H9 (cell line): ENCODE results near the gene KIF9. TPM values are rescaled to one million over a fixed set of nuclear protein-coding genes. Genes with fewer than 3 reads are reported as not detected.

Experiments used
- DNase-seq: peaks from one replicate; pipeline ENCODE4 v3.0.0-alpha.2; 2017
- H2AFZ ChIP-seq: one replicate; pipeline ENCODE4 v1.6.1; 2013; ENCODE audit warnings: mild to moderate bottlenecking, low read length, control low read depth, moderate library complexity
- H2AK5ac ChIP-seq: 2 replicates; pipeline ENCODE4 v1.6.1; 2013; ENCODE audit warnings: low read length, control low read depth, mixed read lengths; ENCODE audit not compliant: insufficient read length
- H2BK120ac ChIP-seq: one replicate; pipeline ENCODE4 v1.6.1; 2013; ENCODE audit warnings: low read depth, mild to moderate bottlenecking, low read length, control low read depth, inconsistent platforms; ENCODE audit not compliant: poor library complexity, severe bottlenecking
- H2BK12ac ChIP-seq: 2 replicates; pipeline ENCODE4 v1.6.1; 2013; ENCODE audit warnings: low read length, control low read depth, mixed read lengths, low read depth; ENCODE audit not compliant: insufficient read length
- H2BK15ac ChIP-seq: 2 replicates; pipeline ENCODE4 v1.6.1; 2013; ENCODE audit warnings: low read depth, low read length, control low read depth
- H2BK20ac ChIP-seq: one replicate; pipeline ENCODE4 v1.6.1; 2013; ENCODE audit warnings: low read depth, mild to moderate bottlenecking, low read length, control low read depth, inconsistent platforms; ENCODE audit not compliant: poor library complexity, severe bottlenecking
- H2BK5ac ChIP-seq: 2 replicates; pipeline ENCODE4 v1.6.1; 2013; ENCODE audit warnings: low read length, control low read depth, mixed read lengths; ENCODE audit not compliant: insufficient read length
- H3K14ac ChIP-seq: 2 replicates; pipeline ENCODE4 v1.6.1; 2013; ENCODE audit warnings: low read length, control low read depth; ENCODE audit not compliant: insufficient read depth
- H3K18ac ChIP-seq: 2 replicates; pipeline ENCODE4 v1.6.1; 2013; ENCODE audit warnings: low read depth, mild to moderate bottlenecking, mixed read lengths, low read length, control low read depth; ENCODE audit not compliant: insufficient read length
- H3K23ac ChIP-seq: 2 replicates; pipeline ENCODE4 v1.6.1; 2013; ENCODE audit warnings: low read length, control low read depth, mixed read lengths, low read depth; ENCODE audit not compliant: insufficient read length
- H3K23me2 ChIP-seq: 2 replicates; pipeline ENCODE4 v1.6.1; 2013; ENCODE audit warnings: low read depth, mild to moderate bottlenecking, mixed read lengths, low read length, control low read depth; ENCODE audit not compliant: insufficient read length, poor library complexity, severe bottlenecking
- H3K27ac ChIP-seq: 2 replicates; pipeline ENCODE4 v1.5.1; 2013; ENCODE audit warnings: low read length, control low read depth, mixed read lengths, low read depth; ENCODE audit not compliant: insufficient read length
- H3K27me3 ChIP-seq: 2 replicates; pipeline ENCODE4 v1.6.1; 2013; ENCODE audit warnings: low read length, control low read depth, inconsistent platforms; ENCODE audit not compliant: insufficient read depth
- H3K4ac ChIP-seq: 2 replicates; pipeline ENCODE4 v1.6.1; 2013; ENCODE audit warnings: low read depth, mild to moderate bottlenecking, control low read depth, inconsistent platforms, low read length, moderate library complexity
- H3K4me1 ChIP-seq: 2 replicates; pipeline ENCODE4 v1.6.1; 2013; ENCODE audit warnings: low read length, control low read depth, inconsistent platforms; ENCODE audit not compliant: insufficient read depth
- H3K4me2 ChIP-seq: 2 replicates; pipeline ENCODE4 v1.6.1; 2013; ENCODE audit warnings: low read length, control low read depth, mixed read lengths; ENCODE audit not compliant: insufficient read length, insufficient read depth
- H3K56ac ChIP-seq: 2 replicates; pipeline ENCODE4 v1.6.1; 2013; ENCODE audit warnings: low read depth, mild to moderate bottlenecking, mixed read lengths, low read length, control low read depth; ENCODE audit not compliant: insufficient read length
- H3K79me1 ChIP-seq: 2 replicates; pipeline ENCODE4 v1.6.1; 2013; ENCODE audit warnings: low read depth, mild to moderate bottlenecking, moderate library complexity, low read length, control low read depth, inconsistent platforms; ENCODE audit not compliant: insufficient read depth, poor library complexity, severe bottlenecking
- H3K79me2 ChIP-seq: 2 replicates; pipeline ENCODE4 v1.6.1; 2013; ENCODE audit warnings: low read length, control low read depth, inconsistent platforms; ENCODE audit not compliant: insufficient read depth
- H3K9ac ChIP-seq: 2 replicates; pipeline ENCODE4 v1.6.1; 2013; ENCODE audit warnings: low read length, control low read depth, mixed read lengths; ENCODE audit not compliant: insufficient read length; ENCODE audit errors: extremely low read depth
- H3K9me3 ChIP-seq: one replicate; pipeline ENCODE4 v1.6.1; 2013; ENCODE audit warnings: low read depth, low read length, inconsistent platforms; ENCODE audit not compliant: control insufficient read depth
- H3T11ph ChIP-seq: one replicate; pipeline ENCODE4 v1.6.1; 2013; ENCODE audit warnings: mild to moderate bottlenecking, low read length, control low read depth, inconsistent platforms
- H4K20me1 ChIP-seq: one replicate; pipeline ENCODE4 v1.6.1; 2013; ENCODE audit not compliant: control insufficient read depth, insufficient read length, insufficient read depth
- H4K5ac ChIP-seq: 2 replicates; pipeline ENCODE4 v1.6.1; 2013; ENCODE audit warnings: low read depth, mild to moderate bottlenecking, mixed read lengths, low read length, control low read depth; ENCODE audit not compliant: insufficient read length
- H4K8ac ChIP-seq: replicated peaks from 2 replicates; pipeline ENCODE4 v1.6.1; 2013; ENCODE audit warnings: low read length, control low read depth, mixed read lengths, low read depth; ENCODE audit not compliant: insufficient read length
- H4K91ac ChIP-seq: 2 replicates; pipeline ENCODE4 v1.6.1; 2013; ENCODE audit warnings: low read depth, mild to moderate bottlenecking, moderate library complexity, mixed read lengths, low read length, control low read depth; ENCODE audit not compliant: insufficient read length
- H3K27ac Mint-ChIP-seq, 3 experiments: 2 replicates in 2 of 3; 3 replicates in 1 of 3; pipeline ENCODE4 v1.8.0; 2020 to 2021; ENCODE audit warnings: mixed read lengths in 3 of 3, mild to moderate bottlenecking in 1 of 3, moderate library complexity in 1 of 3
- H3K27me3 Mint-ChIP-seq: 2 replicates; pipeline ENCODE4 v1.8.0; 2021; ENCODE audit warnings: low read depth, mild to moderate bottlenecking, moderate library complexity, mixed read lengths
- H3K36me3 Mint-ChIP-seq, 3 experiments: 2 replicates in 2 of 3; 3 replicates in 1 of 3; pipeline ENCODE4 v1.8.0; 2020 to 2021; ENCODE audit warnings: low read depth in 3 of 3, mixed read lengths in 3 of 3; ENCODE audit not compliant: insufficient read depth in 1 of 3
- H3K4me1 Mint-ChIP-seq, 2 experiments: 2 replicates each; pipeline ENCODE4 v1.8.0; 2020; ENCODE audit warnings: mixed read lengths in 2 of 2
- H3K4me3 Mint-ChIP-seq, 2 experiments: 2 replicates in 1 of 2; 3 replicates in 1 of 2; pipeline ENCODE4 v1.8.0; 2020 to 2021; ENCODE audit warnings: mild to moderate bottlenecking in 2 of 2, mixed read lengths in 2 of 2, moderate library complexity in 1 of 2
- H3K9me3 Mint-ChIP-seq, 2 experiments: 2 replicates in 1 of 2; 3 replicates in 1 of 2; pipeline ENCODE4 v1.8.0; 2020; ENCODE audit warnings: mild to moderate bottlenecking in 2 of 2, mixed read lengths in 2 of 2, moderate library complexity in 1 of 2
- CTCF ChIP-seq: fragments of 200-600 bp; sonication (generic); conservative IDR thresholded peaks from 3 replicates; pipeline ENCODE4 v1.8.0; 2021; ENCODE audit warnings: antibody characterized with exemption, mild to moderate bottlenecking
- WGBS: extraction: QIAGEN DNeasy Blood & Tissue Kit; methylation state at CpG from one replicate; pipeline ENCODE4 v1.1.7; 2013; ENCODE audit warnings: missing lambda C conversion rate, low lambda C conversion rate, mixed read lengths; ENCODE audit not compliant: insufficient read length; ENCODE audit errors: extremely low coverage; 5-methylcytosine and 5-hydroxymethylcytosine counted together
- total RNA-seq: library from RNA; stranded (reverse); gene quantifications from 2 replicates; pipeline ENCODE4 v1.2.1, GENCODE V29; 2021

Gene KIF9
- total RNA-seq, 1 experiment from 2014 or later, result 8.4 TPM

- Histone ChIP-seq H3K14ac (no peak overlapping the region), H3K4me2 (no peak overlapping the region), H4K8ac (no peak overlapping the region), H3K27me3 (no peaks in the 10 kb centered on the region), H2BK120ac (no peak overlapping the region), H2BK20ac (no peak overlapping the region), H3K27ac (no peak overlapping the region), H4K91ac (no peak overlapping the region), H3K56ac (no peak overlapping the region), H2BK15ac (no peak overlapping the region), H3K79me1 (peaks cover 7% of the 10 kb centered on the region), H3K79me2 (no peaks in the 10 kb centered on the region; the same call in 1 of the 2 replicates), H3K9ac (no peak overlapping the region), H2BK12ac (no peak overlapping the region), H2AFZ (no peak overlapping the region), H3K4ac (no peak overlapping the region), H3K9me3 (no peaks in the 10 kb centered on the region), H2AK5ac (no peak overlapping the region), H4K20me1 (no peaks in the 10 kb centered on the region), H3K23ac (no peak overlapping the region), H3K4me1 (0 out of 2 replicates have a peak, but pooled peaks cover 2% of the 10 kb centered on the region), H3T11ph (no peak overlapping the region), H3K18ac (no peak overlapping the region), H3K23me2 (no peaks in the 10 kb centered on the region), H2BK5ac (no peak overlapping the region), H4K5ac (no peak overlapping the region)
- TF ChIP-seq CTCF, result no peak
- Mint-ChIP-seq H3K4me1 (peaks cover 18 to 26% of the 10 kb centered on the region in 2 experiments), H3K27ac (no peak overlapping the region), H3K36me3 (peaks cover 0 to 6% (median 4%) of the 10 kb centered on the region in 3 experiments; a peak in 3 of 7 replicates), H3K4me3 (no peak overlapping the region), H3K27me3 (no peaks in the 10 kb centered on the region), H3K9me3 (no peaks in the 10 kb centered on the region)
- DNase-seq, result no peak
- WGBS, result no CpG with 5 or more reads among the region's 6 CpGs
These were observed 13.4 kb upstream of the KIF9 start for GRCh38 chr3:47295976-47296375.
